ENCODE data around the gene ZNF556. TPM values are rescaled to one million over a fixed set of nuclear protein-coding genes. Genes with fewer than 3 reads are reported as not detected.

The ZNF556 gene
- total and polyA plus RNA-seq, 2 experiments from 2014 or later = 0.03 TPM; not detected in 1

DNA sequence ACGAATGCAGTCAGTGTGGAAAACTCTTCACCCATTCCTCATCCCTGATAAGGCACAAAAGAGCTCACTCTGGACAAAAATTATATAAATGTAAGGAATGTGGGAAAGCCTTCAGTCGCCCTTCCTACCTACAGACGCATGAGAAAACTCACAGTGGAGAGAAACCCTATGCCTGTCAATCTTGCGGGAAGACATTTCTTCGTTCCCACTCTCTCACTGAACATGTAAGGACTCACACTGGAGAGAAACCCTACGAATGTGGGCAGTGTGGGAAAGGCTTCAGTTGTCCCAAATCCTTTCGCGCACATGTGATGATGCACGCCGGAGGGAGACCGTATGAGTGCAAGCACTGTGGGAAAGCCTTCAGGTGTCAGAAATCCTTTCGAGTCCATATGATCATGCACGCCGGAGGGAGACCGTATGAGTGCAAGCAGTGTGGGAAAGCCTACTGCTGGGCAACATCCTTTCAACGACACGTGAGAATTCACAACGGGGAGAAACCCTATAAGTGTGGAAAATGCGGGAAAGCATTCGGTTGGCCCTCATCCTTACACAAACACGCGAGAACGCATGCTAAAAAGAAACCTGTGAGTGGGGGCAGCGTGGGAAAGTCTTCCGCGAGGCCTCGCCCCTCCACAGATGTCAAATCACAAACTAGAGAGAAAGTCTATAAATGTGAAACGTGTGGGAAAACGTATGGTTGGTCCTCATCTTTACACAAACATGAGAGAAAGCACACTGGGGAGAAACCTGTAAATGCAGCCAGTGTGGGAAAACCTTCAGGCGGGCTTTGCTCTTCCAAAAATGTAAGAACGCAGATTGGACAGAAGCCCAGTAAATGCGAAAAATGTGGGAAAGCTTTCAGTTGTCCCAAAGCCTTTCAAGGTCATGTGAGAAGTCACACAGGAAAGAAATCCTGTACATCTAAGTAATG is 10.5 kb downstream of the ZNF556 start:
- Histone ChIP-seq H3K36me3 (replicated peaks; ENCODE audit: insufficient read depth, low read depth) (no peaks in the 10 kb centered on the region), H3K27me3 (no peaks in the 10 kb centered on the region), H3K27ac (no peak overlapping the region), H3K4me1 (ENCODE audit: insufficient read depth) (no peaks in the 10 kb centered on the region), H3K4me3 (no peak overlapping the region), H2AFZ (no peak overlapping the region), H3K79me2 (no peaks in the 10 kb centered on the region), H3K4me2 (no peak overlapping the region), H4K20me1 (ENCODE audit: insufficient read depth, poor library complexity, severe bottlenecking) (no peaks in the 10 kb centered on the region), H3K9me2 (replicated peaks; ENCODE audit: insufficient read depth) (no peaks in the 10 kb centered on the region), H3K9me3 (ENCODE audit: low read depth) (peaks cover 6% of the 10 kb centered on the region)
- WGBS (ENCODE audit: low lambda C conversion rate, missing lambda C conversion rate) = 92% methylated on average over 32 of the region's 32 CpGs
- TF ChIP-seq CTCF (IDR thresholded peaks at IDR 0.05; ENCODE audit: poor library complexity) (no peak), EZH2phosphoT487 (IDR thresholded peaks at IDR 0.05; ENCODE audit: low read depth, severe bottlenecking, unreplicated experiment) (no peak), EZH2 (IDR thresholded peaks at IDR 0.05; ENCODE audit: borderline replicate concordance) (no peak)
- DNase-seq (ENCODE audit: low spot score) = no peak

GRCh38 chr19:2883686-2884439 is 16.7 kb downstream of the ZNF556 start:
- Histone ChIP-seq H3K9me2 (replicated peaks; ENCODE audit: insufficient read depth) (no peaks in the 10 kb centered on the region), H3K79me2 (no peaks in the 10 kb centered on the region), H3K4me1 (ENCODE audit: insufficient read depth) (no peaks in the 10 kb centered on the region), H3K27ac (no peak overlapping the region), H3K4me3 (no peak overlapping the region), H3K27me3 (no peaks in the 10 kb centered on the region), H4K20me1 (ENCODE audit: insufficient read depth, poor library complexity, severe bottlenecking) (no peaks in the 10 kb centered on the region), H2AFZ (no peak overlapping the region), H3K36me3 (replicated peaks; ENCODE audit: insufficient read depth, low read depth) (no peaks in the 10 kb centered on the region), H3K9me3 (ENCODE audit: low read depth) (no peaks in the 10 kb centered on the region), H3K4me2 (no peak overlapping the region)
- 82% methylated on average over 14 of the region's 14 CpGs for WGBS (ENCODE audit: low lambda C conversion rate, missing lambda C conversion rate)
- no peak for DNase-seq (ENCODE audit: low spot score)
- TF ChIP-seq EZH2 (IDR thresholded peaks at IDR 0.05; ENCODE audit: borderline replicate concordance) (no peak), EZH2phosphoT487 (IDR thresholded peaks at IDR 0.05; ENCODE audit: low read depth, severe bottlenecking, unreplicated experiment) (no peak), CTCF (IDR thresholded peaks at IDR 0.05; ENCODE audit: poor library complexity) (no peak)

GRCh38 chr19:2885736-2886135 is 18.6 kb downstream of the ZNF556 start:
- DNase-seq (ENCODE audit: low spot score) = no peak
- no peaks in the 10 kb centered on the region for H3K9me3 ChIP-seq (ENCODE audit: low read depth)
- whole genome bisulfite sequencing (ENCODE audit: low lambda C conversion rate, missing lambda C conversion rate) = 94% methylated on average over 17 of the region's 17 CpGs
- H3K4me3 ChIP-seq = no peak overlapping the region
- no peak overlapping the region for H3K27ac ChIP-seq
- no peak overlapping the region for H2AFZ ChIP-seq
- H3K27me3 ChIP-seq = no peaks in the 10 kb centered on the region
- H3K9me2 ChIP-seq (replicated peaks; ENCODE audit: insufficient read depth) = no peaks in the 10 kb centered on the region
- H3K4me2 ChIP-seq = no peak overlapping the region
- H4K20me1 ChIP-seq (ENCODE audit: insufficient read depth, poor library complexity, severe bottlenecking) = no peaks in the 10 kb centered on the region
- no peak for TF ChIP-seq CTCF (IDR thresholded peaks at IDR 0.05; ENCODE audit: poor library complexity)
- no peak for TF ChIP-seq EZH2 (IDR thresholded peaks at IDR 0.05; ENCODE audit: borderline replicate concordance)
- no peak for TF ChIP-seq EZH2phosphoT487 (IDR thresholded peaks at IDR 0.05; ENCODE audit: low read depth, severe bottlenecking, unreplicated experiment)
- H3K4me1 ChIP-seq (ENCODE audit: insufficient read depth) = no peaks in the 10 kb centered on the region
- no peaks in the 10 kb centered on the region for H3K79me2 ChIP-seq
- no peaks in the 10 kb centered on the region for H3K36me3 ChIP-seq (replicated peaks; ENCODE audit: insufficient read depth, low read depth)

Measured in hepatocyte (in vitro differentiated cells).